Sigmoid colon (tissue), 4 donors: ENCODE results near the gene WNT9B.

Experiments used
- CTCF ChIP-seq, 4 experiments: fragments of 450-650 bp in 3 of 4; fragments of 200-600 bp in 1 of 4; IDR thresholded peaks; one replicate each; pipeline ENCODE4 v1.5.1; 2016 to 2019; ENCODE audit warnings: antibody characterized with exemption in 4 of 4, mild to moderate bottlenecking in 3 of 4, moderate library complexity in 2 of 4
- EP300 ChIP-seq, 4 donors: sonication (generic); formaldehyde crosslinking; IDR thresholded peaks; one replicate each; pipeline ENCODE4 v1.6.1; 2017; ENCODE audit warnings: antibody characterized with exemption in 4 of 4
- POLR2A ChIP-seq, 2 donors: fragments of 450-650 bp; IDR thresholded peaks; one replicate each; pipeline ENCODE4 v1.6.1; 2016; ENCODE audit warnings: antibody characterized with exemption in 2 of 2, mild to moderate bottlenecking in 2 of 2, moderate library complexity in 2 of 2
- POLR2AphosphoS5 ChIP-seq, 4 donors: sonication (generic); formaldehyde crosslinking; IDR thresholded peaks; one replicate each; pipeline ENCODE4 v1.6.1; 2017; ENCODE audit warnings: antibody characterized with exemption in 4 of 4

- TF ChIP-seq CTCF (IDR thresholded peaks at IDR 0.05) (no peak), POLR2AphosphoS5 (IDR thresholded peaks at IDR 0.05) (no peak), POLR2A (IDR thresholded peaks at IDR 0.05) (no peak), EP300 (IDR thresholded peaks at IDR 0.05) (no peak)
Measured at GRCh38 chr17:46894024-46894423, 42.6 kb downstream of the WNT9B start.
